Esophagus muscularis mucosa (tissue), 4 donors: Measurements from ENCODE around the gene ATG13.

Experiments
- CTCF ChIP-seq, 3 experiments: fragments of 200-600 bp in 2 of 3; fragments of 450-650 bp in 1 of 3; sonication (generic) in 2 of 3; IDR thresholded peaks; one replicate each; pipeline ENCODE4 v1.5.1; 2017 to 2019; ENCODE audit warnings: antibody characterized with exemption in 3 of 3, mild to moderate bottlenecking in 2 of 3, moderate library complexity in 1 of 3
- EP300 ChIP-seq: sonication (generic); formaldehyde crosslinking; IDR thresholded peaks from one replicate; pipeline ENCODE4 v1.6.1; 2017; ENCODE audit warnings: antibody characterized with exemption
- POLR2A ChIP-seq: fragments of 450-650 bp; IDR thresholded peaks from one replicate; pipeline ENCODE4 v1.6.1; 2017; ENCODE audit warnings: antibody characterized with exemption, moderate library complexity, mild to moderate bottlenecking, low read depth
- POLR2AphosphoS5 ChIP-seq, 2 donors: sonication (generic); formaldehyde crosslinking; IDR thresholded peaks; one replicate each; pipeline ENCODE4 v1.6.1; 2017; ENCODE audit warnings: antibody characterized with exemption in 2 of 2

GRCh38 chr11:46631676-46632075, 14.3 kb downstream of the ATG13 start:
- TF ChIP-seq CTCF (IDR thresholded peaks at IDR 0.05) (no peak), POLR2A (no peak), EP300 (no peak), POLR2AphosphoS5 (IDR thresholded peaks at IDR 0.05) (no peak)
